ENCODE results near the gene AIDA. TPM values are rescaled to one million over a fixed set of nuclear protein-coding genes. Genes with fewer than 3 reads are reported as not detected.

The AIDA gene
- total RNA-seq, 2 experiments from 2014 or later, result 9.0 to 24.1 TPM

GRCh38 chr1:222696741-222697140 is 15.6 kb downstream of the AIDA start:
- Histone ChIP-seq H4K20me1 (ENCODE audit: insufficient read depth, low read length) (no peaks in the 10 kb centered on the region), H3K36me3 (ENCODE audit: insufficient read depth, low read length) (peaks cover 38% of the 10 kb centered on the region), H3K9me3 (ENCODE audit: low read length) (no peaks in the 10 kb centered on the region), H3K9me2 (ENCODE audit: insufficient read depth, low read length) (no peaks in the 10 kb centered on the region), H3K27ac (ENCODE audit: low read depth, low read length, poor library complexity, severe bottlenecking) (no peak overlapping the region), H3K4me3 (ENCODE audit: low read depth, low read length, poor library complexity, severe bottlenecking) (no peak overlapping the region), H3K79me2 (ENCODE audit: insufficient read depth, low read depth, low read length) (no peaks in the 10 kb centered on the region; the same call in 1 of the 2 replicates), H3K4me1 (ENCODE audit: insufficient read depth, low read length, poor library complexity, severe bottlenecking) (no peaks in the 10 kb centered on the region), H2AFZ (ENCODE audit: low read length) (no peak overlapping the region), H3K4me2 (ENCODE audit: low read length) (no peak overlapping the region)
- no peak for DNase-seq (ENCODE audit: low spot score)
- TF ChIP-seq CTCF (conservative IDR thresholded peaks at IDR 0.05; ENCODE audit: low read length) (no peak), EZH2phosphoT487 (IDR thresholded peaks at IDR 0.05; ENCODE audit: borderline replicate concordance, low read depth, low read length) (no peak)
- BruUV-seq (replicated peaks), result no TSS peak
- ChIA-PET POLR2A (interaction anchor here (0.6 to 1.2 kb wide), 4 partner anchors 13 to 913 kb away, joined by 3 to 4 read pairs (median 3); no protein-coding TSS in a partner anchor), CTCF (ENCODE audit: unreplicated experiment) (no interaction called here)
- intact Hi-C loops (cut with micrococcal nuclease; ENCODE audit: unreplicated experiment), result no loop called here

- no peak overlapping the region for H2AFZ ChIP-seq (ENCODE audit: low read length)
- POLR2A ChIA-PET, result no interaction called here
- H3K4me3 ChIP-seq (ENCODE audit: low read depth, low read length, poor library complexity, severe bottlenecking), result no peak overlapping the region
- H3K9me2 ChIP-seq (ENCODE audit: insufficient read depth, low read length), result no peaks in the 10 kb centered on the region
- peaks cover 23% of the 10 kb centered on the region for H3K36me3 ChIP-seq (ENCODE audit: insufficient read depth, low read length)
- intact Hi-C loops (cut with micrococcal nuclease; ENCODE audit: unreplicated experiment), result no loop called here
- H3K79me2 ChIP-seq (ENCODE audit: insufficient read depth, low read depth, low read length), result no peaks in the 10 kb centered on the region; the same call in 1 of the 2 replicates
- no peak overlapping the region for H3K4me2 ChIP-seq (ENCODE audit: low read length)
- H4K20me1 ChIP-seq (ENCODE audit: insufficient read depth, low read length), result no peaks in the 10 kb centered on the region
- BruUV-seq (replicated peaks), result no TSS peak
- no peaks in the 10 kb centered on the region for H3K9me3 ChIP-seq (ENCODE audit: low read length)
- CTCF ChIA-PET (ENCODE audit: unreplicated experiment), result no interaction called here
- no peak overlapping the region for H3K27ac ChIP-seq (ENCODE audit: low read depth, low read length, poor library complexity, severe bottlenecking)
- no peak for TF ChIP-seq EZH2phosphoT487 (IDR thresholded peaks at IDR 0.05; ENCODE audit: borderline replicate concordance, low read depth, low read length)
- no peak for TF ChIP-seq CTCF (conservative IDR thresholded peaks at IDR 0.05; ENCODE audit: low read length)
- no peaks in the 10 kb centered on the region for H3K4me1 ChIP-seq (ENCODE audit: insufficient read depth, low read length, poor library complexity, severe bottlenecking)
- no peak for DNase-seq (ENCODE audit: low spot score)
Observed at GRCh38 chr1:222694927-222695326, 17.4 kb downstream of the AIDA start.

- Histone ChIP-seq H3K4me1 (ENCODE audit: insufficient read depth, low read length, poor library complexity, severe bottlenecking) (no peaks in the 10 kb centered on the region), H3K4me2 (ENCODE audit: low read length) (no peak overlapping the region), H4K20me1 (ENCODE audit: insufficient read depth, low read length) (no peaks in the 10 kb centered on the region), H3K27ac (ENCODE audit: low read depth, low read length, poor library complexity, severe bottlenecking) (no peak overlapping the region), H3K9me2 (ENCODE audit: insufficient read depth, low read length) (no peaks in the 10 kb centered on the region), H3K4me3 (ENCODE audit: low read depth, low read length, poor library complexity, severe bottlenecking) (no peak overlapping the region), H3K79me2 (ENCODE audit: insufficient read depth, low read depth, low read length) (no peaks in the 10 kb centered on the region), H3K9me3 (ENCODE audit: low read length) (no peaks in the 10 kb centered on the region), H2AFZ (ENCODE audit: low read length) (no peak overlapping the region), H3K36me3 (ENCODE audit: insufficient read depth, low read length) (peaks cover 17% of the 10 kb centered on the region; the same call in 1 of the 2 replicates)
- TF ChIP-seq EZH2phosphoT487 (IDR thresholded peaks at IDR 0.05; ENCODE audit: borderline replicate concordance, low read depth, low read length), result no peak
- TF ChIP-seq CTCF (conservative IDR thresholded peaks at IDR 0.05; ENCODE audit: low read length), result no peak
- CTCF ChIA-PET (ENCODE audit: unreplicated experiment), result no interaction called here
- POLR2A ChIA-PET, result interaction anchor here (1.0 to 1.7 kb wide), 2 partner anchors 12 to 13 kb away, joined by 3 to 6 read pairs; no protein-coding TSS in a partner anchor
- DNase-seq (ENCODE audit: low spot score), result no peak
- BruUV-seq (replicated peaks), result no TSS peak
- intact Hi-C loops (cut with micrococcal nuclease; ENCODE audit: unreplicated experiment), result no loop called here
Observed at GRCh38 chr1:222691016-222691415, 21.3 kb downstream of the AIDA start.
